Measurements from ENCODE around the gene C6orf89.
A peak's percentile ranks its signal among the peaks of the same experiment; 100 is the strongest.

Gene C6orf89

GRCh38 chr6:36885461-36886401 lies at the start of gene C6orf89:
Gene C6orf89 (plus strand): TSS chr6:36885952. CDS start chr6:36899445, 13,493 bp downstream.
- DNase-seq: peak; percentile 96

- no peak for DNase-seq
Measured at GRCh38 chr6:36836111-36837021, 49.4 kb upstream of the C6orf89 start.

- DNase-seq: no peak
Measured at GRCh38 chr6:36837022-36837339, 48.8 kb upstream of the C6orf89 start.

GRCh38 chr6:36837686-36838085 lies 48.1 kb upstream of the C6orf89 start:
- DNase-seq: no peak

- DNase-seq: no peak
Measured at GRCh38 chr6:36838896-36839748, 46.6 kb upstream of the C6orf89 start, which contains the start of gene CPNE5. Gene CPNE5 (minus strand): TSS chr6:36839444. CDS start chr6:36839377, 67 bp downstream.

- no peak for DNase-seq
Measured at GRCh38 chr6:36839749-36840431, 45.9 kb upstream of the C6orf89 start.

- DNase-seq: no peak
Measured at GRCh38 chr6:36840432-36841403, 45.0 kb upstream of the C6orf89 start.

GRCh38 chr6:36841756-36842155 lies 44.0 kb upstream of the C6orf89 start:
- no peak for DNase-seq

GRCh38 chr6:36843170-36843569 lies 42.6 kb upstream of the C6orf89 start:
- no peak for DNase-seq

- no peak for DNase-seq
Measured at GRCh38 chr6:36844232-36845170, 41.3 kb upstream of the C6orf89 start.

- no peak for DNase-seq
Measured at GRCh38 chr6:36845233-36845632, 40.5 kb upstream of the C6orf89 start.

- DNase-seq: no peak
Measured at GRCh38 chr6:36847152-36847551, 38.6 kb upstream of the C6orf89 start.

- DNase-seq: no peak
Measured at GRCh38 chr6:36847991-36848390, 37.8 kb upstream of the C6orf89 start.

GRCh38 chr6:36848658-36849441 lies 36.9 kb upstream of the C6orf89 start:
- no peak for DNase-seq

- DNase-seq: no peak
Measured at GRCh38 chr6:36850021-36850420, 35.7 kb upstream of the C6orf89 start.

- DNase-seq: peak; percentile 31
Measured at GRCh38 chr6:36851149-36851614, 34.6 kb upstream of the C6orf89 start.

GRCh38 chr6:36851626-36852025 lies 34.1 kb upstream of the C6orf89 start:
- no peak for DNase-seq

GRCh38 chr6:36852481-36853147 lies 33.1 kb upstream of the C6orf89 start:
- no peak for DNase-seq

All from NCI-H1092 (cell line).